Progenitor cell of endocrine pancreas (in vitro differentiated cells): ENCODE data around the gene FAM20B. TPM values are rescaled to one million over a fixed set of nuclear protein-coding genes. Genes with fewer than 3 reads are reported as not detected.

Source experiments
- DNase-seq: peaks from one replicate; pipeline ENCODE4 v3.0.0; 2021; ENCODE audit warnings: low spot score; ENCODE audit not compliant: unreplicated experiment
- H3K27ac Mint-ChIP-seq: 2 replicates; pipeline ENCODE4 v1.8.0; 2021; ENCODE audit warnings: mild to moderate bottlenecking, moderate library complexity, mixed read lengths
- H3K27me3 Mint-ChIP-seq: 2 replicates; pipeline ENCODE4 v1.8.0; 2021; ENCODE audit warnings: mixed read lengths
- H3K36me3 Mint-ChIP-seq: 2 replicates; pipeline ENCODE4 v1.8.0; 2022; ENCODE audit warnings: mixed read lengths; ENCODE audit not compliant: insufficient read depth
- H3K4me1 Mint-ChIP-seq: 2 replicates; pipeline ENCODE4 v1.8.0; 2021; ENCODE audit warnings: low read depth, mixed read lengths
- H3K4me3 Mint-ChIP-seq: 2 replicates; pipeline ENCODE4 v1.8.0; 2021; ENCODE audit warnings: low read depth, mild to moderate bottlenecking, moderate library complexity, mixed read lengths
- H3K9me3 Mint-ChIP-seq: 2 replicates; pipeline ENCODE4 v1.8.0; 2021; ENCODE audit warnings: low read depth, mixed read lengths
- CTCF ChIP-seq: fragments of 200-600 bp; sonication (generic); IDR thresholded peaks from one replicate; pipeline ENCODE4 v1.5.0; 2021; ENCODE audit warnings: antibody characterized with exemption, mild to moderate bottlenecking; ENCODE audit not compliant: unreplicated experiment
- total RNA-seq: library from RNA; stranded (reverse); gene quantifications from 2 replicates; pipeline ENCODE4 v1.2.1, GENCODE V29; 2021

FAM20B gene
- total RNA-seq, 1 donor from 2014 or later: 42.9 TPM

GRCh38 chr1:179082999-179083335 is 57.3 kb downstream of the FAM20B start:
- H3K4me1 Mint-ChIP-seq: peaks cover 10% of the 10 kb centered on the region
- H3K4me3 Mint-ChIP-seq: peak overlapping the region; percentile 89
- no peaks in the 10 kb centered on the region for H3K27me3 Mint-ChIP-seq
- TF ChIP-seq CTCF: no peak
- peaks cover 1% of the 10 kb centered on the region for H3K36me3 Mint-ChIP-seq
- DNase-seq: no peak
- no peaks in the 10 kb centered on the region for H3K9me3 Mint-ChIP-seq
- peak overlapping the region; percentile 94 for H3K27ac Mint-ChIP-seq

GRCh38 chr1:179083533-179083932 is 57.8 kb downstream of the FAM20B start:
- no peaks in the 10 kb centered on the region for H3K27me3 Mint-ChIP-seq
- H3K9me3 Mint-ChIP-seq: no peaks in the 10 kb centered on the region
- H3K36me3 Mint-ChIP-seq: peaks cover 1% of the 10 kb centered on the region
- TF ChIP-seq CTCF: no peak
- no peak for DNase-seq
- peaks cover 10% of the 10 kb centered on the region for H3K4me1 Mint-ChIP-seq
- H3K27ac Mint-ChIP-seq: no peak overlapping the region
- H3K4me3 Mint-ChIP-seq: peak overlapping the region; percentile 63

GRCh38 chr1:179087665-179088064 is 62.0 kb downstream of the FAM20B start:
- no peak for DNase-seq

GRCh38 chr1:179089827-179090482 is 64.3 kb downstream of the FAM20B start:
- H3K27me3 Mint-ChIP-seq: no peaks in the 10 kb centered on the region
- DNase-seq: no peak
- TF ChIP-seq CTCF: no peak
- H3K4me1 Mint-ChIP-seq: peaks cover 21% of the 10 kb centered on the region
- peaks cover 22% of the 10 kb centered on the region for H3K36me3 Mint-ChIP-seq
- H3K9me3 Mint-ChIP-seq: no peaks in the 10 kb centered on the region
- peak overlapping the region; percentile 74 for H3K27ac Mint-ChIP-seq
- no peak overlapping the region for H3K4me3 Mint-ChIP-seq

More at GRCh38 chr1:179087665-179088064, 62.0 kb downstream of the FAM20B start:
- Mint-ChIP-seq H3K4me3 (peak overlapping the region; percentile 69), H3K9me3 (no peaks in the 10 kb centered on the region), H3K36me3 (peaks cover 11% of the 10 kb centered on the region), H3K27ac (peak overlapping the region; percentile 80), H3K4me1 (peaks cover 17% of the 10 kb centered on the region), H3K27me3 (no peaks in the 10 kb centered on the region)
- no peak for TF ChIP-seq CTCF

- Mint-ChIP-seq H3K4me3 (no peak overlapping the region), H3K9me3 (no peaks in the 10 kb centered on the region), H3K27ac (peak overlapping the region; percentile 59), H3K4me1 (peaks cover 23% of the 10 kb centered on the region), H3K27me3 (no peaks in the 10 kb centered on the region), H3K36me3 (peaks cover 23% of the 10 kb centered on the region)
- no peak for DNase-seq
- peak; percentile 27 for TF ChIP-seq CTCF
These were observed 64.8 kb downstream of the FAM20B start for GRCh38 chr1:179090522-179090921.
